Prostate gland (tissue), 2 donors: Measurements from ENCODE around the gene GLP2R. TPM values are rescaled to one million over a fixed set of nuclear protein-coding genes. Genes with fewer than 3 reads are reported as not detected.

Experiments used
- DNase-seq: peaks from one replicate; pipeline ENCODE4 v3.0.0-alpha.2; 2019; ENCODE audit warnings: low spot score
- H3K27ac ChIP-seq, 2 donors: fragments of 200-600 bp; sonication (generic); 2 replicates each; pipeline ENCODE4 v1.5.1; 2017 to 2019
- H3K27me3 ChIP-seq: fragments of 200-600 bp; sonication (generic); replicated peaks from 2 replicates; pipeline ENCODE4 v1.5.1; 2019; ENCODE audit not compliant: insufficient read depth
- H3K36me3 ChIP-seq, 2 donors: fragments of 200-600 bp; sonication (generic); 1 replicate in 1 of 2; 2 replicates in 1 of 2; pipeline versions ENCODE4 v1.5.1 to v1.8.1; 2017 to 2019
- H3K4me1 ChIP-seq: fragments of 200-600 bp; sonication (generic); replicated peaks from 2 replicates; pipeline ENCODE4 v1.5.1; 2019
- H3K4me3 ChIP-seq, 2 donors: fragments of 200-600 bp; sonication (generic); 2 replicates each; pipeline ENCODE4 v1.5.1; 2017 to 2019
- H3K9me3 ChIP-seq: fragments of 200-600 bp; sonication (generic); 2 replicates; pipeline ENCODE4 v1.5.1; 2017
- POLR2A ChIP-seq: fragments of 450-650 bp; IDR thresholded peaks from one replicate; pipeline ENCODE4 v1.6.1; 2016; ENCODE audit warnings: antibody characterized with exemption, mild to moderate bottlenecking
- POLR2AphosphoS5 ChIP-seq: sonication (generic); formaldehyde crosslinking; IDR thresholded peaks from one replicate; pipeline ENCODE4 v1.6.1; 2017; ENCODE audit warnings: antibody characterized with exemption
- WGBS: methylation state at CpG from one replicate; pipeline ENCODE4 v1.1.5; 2018; 5-methylcytosine and 5-hydroxymethylcytosine counted together
- intact Hi-C: fragments of 100-400 bp; cut with DNase I; formaldehyde crosslinking; loops from one replicate; pipeline ENCODE4 v1.14.2; 2022
- total RNA-seq, 2 donors: library from RNA; depleted of rRNA; stranded (reverse); fragments of >200 nt; gene quantifications; one replicate each; pipeline ENCODE4 v1.1.0, GENCODE V29; 2016
- TF ChIP-seq, protein P1 (sequence below), 4 experiments: fragments of 200-600 bp in 2 of 4; fragments of 450-650 bp in 2 of 4; sonication (generic) in 2 of 4; IDR thresholded peaks; 1 replicate in 3 of 4; 2 replicates in 1 of 4; pipeline ENCODE4 v1.5.1; 2016 to 2019; ENCODE audit warnings: antibody characterized with exemption in 4 of 4, mild to moderate bottlenecking in 2 of 4, moderate library complexity in 2 of 4

Gene GLP2R
- total RNA-seq, 2 donors from 2014 or later: 0.34 to 1.5 TPM

GRCh38 chr17:9859781-9860180, 34.1 kb downstream of the GLP2R start:
- H3K4me3 ChIP-seq: no peak overlapping the region
- no peaks in the 10 kb centered on the region for H3K4me1 ChIP-seq
- WGBS: 89% methylated on average over 5 of the region's 5 CpGs
- no peak for DNase-seq
- no peaks in the 10 kb centered on the region for H3K27me3 ChIP-seq
- TF ChIP-seq, protein P1, sequence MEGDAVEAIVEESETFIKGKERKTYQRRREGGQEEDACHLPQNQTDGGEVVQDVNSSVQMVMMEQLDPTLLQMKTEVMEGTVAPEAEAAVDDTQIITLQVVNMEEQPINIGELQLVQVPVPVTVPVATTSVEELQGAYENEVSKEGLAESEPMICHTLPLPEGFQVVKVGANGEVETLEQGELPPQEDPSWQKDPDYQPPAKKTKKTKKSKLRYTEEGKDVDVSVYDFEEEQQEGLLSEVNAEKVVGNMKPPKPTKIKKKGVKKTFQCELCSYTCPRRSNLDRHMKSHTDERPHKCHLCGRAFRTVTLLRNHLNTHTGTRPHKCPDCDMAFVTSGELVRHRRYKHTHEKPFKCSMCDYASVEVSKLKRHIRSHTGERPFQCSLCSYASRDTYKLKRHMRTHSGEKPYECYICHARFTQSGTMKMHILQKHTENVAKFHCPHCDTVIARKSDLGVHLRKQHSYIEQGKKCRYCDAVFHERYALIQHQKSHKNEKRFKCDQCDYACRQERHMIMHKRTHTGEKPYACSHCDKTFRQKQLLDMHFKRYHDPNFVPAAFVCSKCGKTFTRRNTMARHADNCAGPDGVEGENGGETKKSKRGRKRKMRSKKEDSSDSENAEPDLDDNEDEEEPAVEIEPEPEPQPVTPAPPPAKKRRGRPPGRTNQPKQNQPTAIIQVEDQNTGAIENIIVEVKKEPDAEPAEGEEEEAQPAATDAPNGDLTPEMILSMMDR (IDR thresholded peaks at IDR 0.05): no peak
- TF ChIP-seq POLR2AphosphoS5 (no peak), POLR2A (no peak)
- no peaks in the 10 kb centered on the region for H3K9me3 ChIP-seq
- H3K36me3 ChIP-seq: no peaks in the 10 kb centered on the region
- no peak overlapping the region for H3K27ac ChIP-seq
- intact Hi-C loops: loop anchor here (5.0 kb wide), 1 partner anchor 47 kb away; no protein-coding TSS in a partner anchor

GRCh38 chr17:9860851-9861250, 35.1 kb downstream of the GLP2R start:
- intact Hi-C loops: no loop called here
- 61% methylated on average over 7 of the region's 7 CpGs for WGBS
- no peaks in the 10 kb centered on the region for H3K4me1 ChIP-seq
- no peak overlapping the region for H3K27ac ChIP-seq
- DNase-seq: no peak
- H3K4me3 ChIP-seq: no peak overlapping the region
- TF ChIP-seq POLR2AphosphoS5 (no peak), POLR2A (no peak)
- TF ChIP-seq, protein P1 (IDR thresholded peaks at IDR 0.05): no peak
- no peaks in the 10 kb centered on the region for H3K27me3 ChIP-seq
- no peaks in the 10 kb centered on the region for H3K36me3 ChIP-seq
- no peaks in the 10 kb centered on the region for H3K9me3 ChIP-seq

- Histone ChIP-seq H3K27ac (no peak overlapping the region), H3K9me3 (no peaks in the 10 kb centered on the region), H3K4me1 (no peaks in the 10 kb centered on the region), H3K27me3 (no peaks in the 10 kb centered on the region), H3K36me3 (no peaks in the 10 kb centered on the region), H3K4me3 (no peak overlapping the region)
- WGBS: 95% methylated on average over 1 of the region's 1 CpG
- DNase-seq: no peak
- TF ChIP-seq, protein P1 (IDR thresholded peaks at IDR 0.05): no peak
- TF ChIP-seq POLR2AphosphoS5 (no peak), POLR2A (no peak)
- intact Hi-C loops: no loop called here
Measured at GRCh38 chr17:9862220-9862619, 36.5 kb downstream of the GLP2R start.

DNA sequence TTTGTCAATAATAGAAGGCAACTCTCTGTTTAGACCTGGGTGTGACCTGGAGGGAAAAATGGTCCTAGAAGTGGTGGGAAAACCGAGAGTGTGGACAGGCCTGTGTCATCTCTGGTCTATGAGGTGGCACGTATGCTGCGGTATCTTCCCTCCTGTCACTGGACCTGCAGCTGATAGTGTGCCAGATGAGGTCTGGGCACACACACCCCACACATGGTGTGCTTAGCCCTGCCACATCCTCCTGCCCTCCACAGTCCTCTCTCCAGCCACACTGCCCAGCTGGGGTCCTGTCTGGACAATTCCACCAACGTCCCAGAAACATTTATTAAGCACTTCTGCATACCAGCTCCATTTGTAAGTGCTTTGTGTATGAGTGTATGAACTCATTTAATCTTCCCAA, 37.2 kb downstream of the GLP2R start:
- WGBS: 79% methylated on average over 4 of the region's 4 CpGs

DNA sequence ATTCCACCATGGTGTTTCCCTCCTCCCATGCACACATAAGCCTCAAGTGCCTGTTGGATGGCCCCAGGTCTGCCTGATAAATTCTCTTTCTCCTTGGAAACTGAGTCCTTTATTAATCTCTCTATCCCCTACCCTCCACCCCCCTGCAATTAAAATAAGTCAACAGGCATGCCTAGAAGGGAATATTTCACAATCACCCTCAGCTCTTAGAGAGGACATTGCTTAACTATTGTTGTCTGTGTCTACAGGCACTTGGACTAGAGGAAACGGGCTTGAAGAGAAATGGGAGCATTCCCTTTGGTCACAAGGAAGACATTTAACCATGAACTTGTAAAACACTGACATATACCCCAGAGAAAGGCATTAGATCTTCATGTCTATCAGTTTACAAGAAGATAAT, 39.9 kb downstream of the GLP2R start:
- H3K9me3 ChIP-seq: no peaks in the 10 kb centered on the region
- TF ChIP-seq, protein P1 (IDR thresholded peaks at IDR 0.05): no peak
- TF ChIP-seq POLR2AphosphoS5: no peak
- TF ChIP-seq POLR2A: no peak
- no peaks in the 10 kb centered on the region for H3K4me1 ChIP-seq
- DNase-seq: no peak
- H3K36me3 ChIP-seq: no peaks in the 10 kb centered on the region
- no peaks in the 10 kb centered on the region for H3K27me3 ChIP-seq
- no peak overlapping the region for H3K4me3 ChIP-seq
- intact Hi-C loops: no loop called here
- 50% methylated on average over 1 of the region's 1 CpG for WGBS
- no peak overlapping the region for H3K27ac ChIP-seq

More for the DNA sequence above, 37.2 kb downstream of the GLP2R start:
- Histone ChIP-seq H3K27me3 (no peaks in the 10 kb centered on the region), H3K36me3 (no peaks in the 10 kb centered on the region), H3K9me3 (no peaks in the 10 kb centered on the region), H3K4me3 (no peak overlapping the region), H3K4me1 (no peaks in the 10 kb centered on the region), H3K27ac (no peak overlapping the region)
- no peak for TF ChIP-seq POLR2AphosphoS5
- TF ChIP-seq, protein P1 (IDR thresholded peaks at IDR 0.05): no peak
- TF ChIP-seq POLR2A: no peak
- intact Hi-C loops: no loop called here
- no peak for DNase-seq
